GM19193 (cell line): Measurements from ENCODE around the gene DCAF11.

Experiments
- POLR2A ChIP-seq: IDR thresholded peaks from 4 replicates; pipeline ENCODE4 v1.6.1; 2011; ENCODE audit not compliant: insufficient read depth, insufficient read length; ENCODE audit errors: extremely low read depth

Gene DCAF11

GRCh38 chr14:24072881-24073877 is 41.4 kb upstream of the DCAF11 start:
- no peak for TF ChIP-seq POLR2A

GRCh38 chr14:24074625-24075484 is 39.7 kb upstream of the DCAF11 start:
- TF ChIP-seq POLR2A: no peak

GRCh38 chr14:24075485-24076301 is 38.9 kb upstream of the DCAF11 start:
- TF ChIP-seq POLR2A: no peak

- TF ChIP-seq POLR2A: no peak
These were observed 38.3 kb upstream of the DCAF11 start for GRCh38 chr14:24076302-24076601.

- TF ChIP-seq POLR2A: no peak
These were observed 37.5 kb upstream of the DCAF11 start for GRCh38 chr14:24077086-24077485.

- TF ChIP-seq POLR2A: no peak
These were observed 36.4 kb upstream of the DCAF11 start for GRCh38 chr14:24078146-24078545.

- TF ChIP-seq POLR2A: no peak
These were observed 35.0 kb upstream of the DCAF11 start for GRCh38 chr14:24079491-24080141.

- TF ChIP-seq POLR2A: no peak
These were observed 34.4 kb upstream of the DCAF11 start for GRCh38 chr14:24080142-24080530.

- TF ChIP-seq POLR2A: peak; percentile 57
These were observed 33.5 kb upstream of the DCAF11 start for GRCh38 chr14:24080888-24081738.

- TF ChIP-seq POLR2A: no peak
These were observed 32.8 kb upstream of the DCAF11 start for GRCh38 chr14:24081739-24082211.

- TF ChIP-seq POLR2A: no peak
These were observed 32.0 kb upstream of the DCAF11 start for GRCh38 chr14:24082411-24083080.

- no peak for TF ChIP-seq POLR2A
These were observed 31.1 kb upstream of the DCAF11 start for GRCh38 chr14:24083462-24083861.

GRCh38 chr14:24084440-24084839 is 30.1 kb upstream of the DCAF11 start:
- TF ChIP-seq POLR2A: no peak
